ENCODE results near the gene PIGT. TPM values are rescaled to one million over a fixed set of nuclear protein-coding genes. Genes with fewer than 3 reads are reported as not detected.

The PIGT gene
- total and polyA plus RNA-seq, 2 of the 13 experiments (the other 11 are each of a cell fraction or from before 2014, with no cell fraction given): 65.9 to 74.1 TPM

DNA sequence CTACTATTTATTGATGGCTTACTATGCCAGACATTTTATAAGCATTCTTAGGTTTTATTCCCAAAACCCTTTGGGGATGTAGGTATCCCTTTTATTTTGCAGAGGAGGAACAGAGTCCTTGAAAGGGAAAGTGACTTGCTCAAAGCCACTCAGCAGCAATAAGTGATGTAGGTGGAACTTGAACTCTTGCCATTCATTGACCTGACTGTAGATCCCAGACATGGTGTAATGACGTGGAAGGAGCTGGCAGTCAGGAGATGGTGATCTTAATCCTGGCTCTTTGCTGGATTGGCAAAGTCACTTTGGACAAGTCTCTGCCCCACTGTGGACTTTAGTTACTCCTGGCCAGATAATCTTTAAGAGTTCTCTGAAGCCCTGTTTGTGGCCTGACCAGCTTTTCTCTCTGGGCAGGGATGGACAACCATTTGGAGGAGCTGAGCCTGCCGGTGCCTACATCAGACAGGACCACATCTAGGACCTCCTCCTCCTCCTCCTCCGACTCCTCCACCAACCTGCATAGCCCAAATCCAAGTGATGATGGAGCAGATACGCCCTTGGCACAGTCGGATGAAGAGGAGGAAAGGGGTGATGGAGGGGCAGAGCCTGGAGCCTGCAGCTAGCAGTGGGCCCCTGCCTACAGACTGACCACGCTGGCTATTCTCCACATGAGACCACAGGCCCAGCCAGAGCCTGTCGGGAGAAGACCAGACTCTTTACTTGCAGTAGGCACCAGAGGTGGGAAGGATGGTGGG, 6.2 kb upstream of the PIGT start:
- intact Hi-C loops (cut with micrococcal nuclease; ENCODE audit: unreplicated experiment): no loop called here

DNA sequence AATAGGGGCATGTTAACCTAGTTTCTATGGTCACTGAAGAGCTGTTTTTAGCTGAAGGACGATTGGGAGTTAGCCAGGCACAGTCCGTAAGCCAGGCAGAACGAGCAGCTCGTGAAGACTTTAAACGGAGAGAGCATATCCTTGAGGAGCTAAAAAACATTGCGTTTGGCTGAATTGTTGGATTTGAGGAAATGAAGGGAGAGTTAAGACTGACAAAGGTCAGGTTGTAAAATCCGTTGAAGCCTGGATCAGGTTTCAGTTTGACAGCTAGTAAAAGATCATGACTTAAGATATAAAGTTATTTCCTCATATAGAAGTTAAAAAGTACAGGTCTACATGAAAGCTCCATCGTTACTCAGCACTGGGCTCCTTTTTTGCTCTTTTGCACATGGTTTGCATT, 5.1 kb upstream of the PIGT start:
- H3K36me3 ChIP-seq (replicated peaks in 1 of 2; ENCODE audit: control insufficient read depth in 1 of 2, insufficient read depth in 2 of 2, low read length in 2 of 2): no peaks in the 10 kb centered on the region
- no peaks in the 10 kb centered on the region for H4K20me1 ChIP-seq (ENCODE audit: insufficient read depth, low read length)
- CTCF ChIA-PET (ENCODE audit: low intra/inter-chr PET ratio, low total read pairs): no interaction called here
- no peak for DNase-seq (ENCODE audit: low spot score)
- BruUV-seq (replicated peaks): no TSS peak
- no peaks in the 10 kb centered on the region; a peak in 2 of 5 replicates for H3K27me3 ChIP-seq (ENCODE audit: control insufficient read depth in 1 of 2, insufficient read depth in 2 of 2, low read length in 2 of 2)
- intact Hi-C loops (cut with micrococcal nuclease; ENCODE audit: unreplicated experiment) (no loop called here), in situ Hi-C loops (cut with HindIII; ENCODE audit: extremely low pct_ligation_motif_present, low pct_unique_long_range_greater_than_20kb) (no loop called here)
- no peak overlapping the region for H2AFZ ChIP-seq (ENCODE audit: low read length)
- no peak overlapping the region for H3K9ac ChIP-seq (ENCODE audit: insufficient read depth, low read depth, low read length)
- no peak for ATAC-seq
- no peak overlapping the region for H3K27ac ChIP-seq (ENCODE audit: extremely low read length, insufficient read depth, low read length)
- POLR2A ChIA-PET: interaction anchor here (1.7 kb wide), 1 partner anchor 48 kb away, joined by 6 read pairs; the partner anchor contains the start of gene SYS1
- H3K4me2 ChIP-seq (ENCODE audit: low read depth, low read length): no peak overlapping the region
- TF ChIP-seq SRF (IDR thresholded peaks at IDR 0.05; ENCODE audit: low read depth, low read length): no peak
- TF ChIP-seq ZIK1 (CRISPR knock-in tag; IDR thresholded peaks at IDR 0.05; ENCODE audit: borderline replicate concordance, low read depth): no peak
- TF ChIP-seq CBFB (CRISPR knock-in tag; IDR thresholded peaks at IDR 0.05): no peak
- no peak for TF ChIP-seq ATAD3A (CRISPR knock-in tag; IDR thresholded peaks at IDR 0.05)
- TF ChIP-seq, protein P1, sequence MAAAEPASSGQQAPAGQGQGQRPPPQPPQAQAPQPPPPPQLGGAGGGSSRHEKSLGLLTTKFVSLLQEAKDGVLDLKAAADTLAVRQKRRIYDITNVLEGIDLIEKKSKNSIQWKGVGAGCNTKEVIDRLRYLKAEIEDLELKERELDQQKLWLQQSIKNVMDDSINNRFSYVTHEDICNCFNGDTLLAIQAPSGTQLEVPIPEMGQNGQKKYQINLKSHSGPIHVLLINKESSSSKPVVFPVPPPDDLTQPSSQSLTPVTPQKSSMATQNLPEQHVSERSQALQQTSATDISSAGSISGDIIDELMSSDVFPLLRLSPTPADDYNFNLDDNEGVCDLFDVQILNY (CRISPR knock-in tag; conservative IDR thresholded peaks at IDR 0.05): no peak
- FAIRE-seq: no peak
- H3K9me3 ChIP-seq (ENCODE audit: low read length): no peaks in the 10 kb centered on the region
- no peak overlapping the region for H3K4me3 ChIP-seq (replicated peaks in 1 of 3; ENCODE audit: insufficient read depth in 1 of 3, low read depth in 2 of 3, low read length in 3 of 3)
- no peaks in the 10 kb centered on the region for H3K79me2 ChIP-seq (ENCODE audit: insufficient read depth, low read length)
- H3K4me1 ChIP-seq (ENCODE audit: insufficient read depth, low read length): peaks cover 21% of the 10 kb centered on the region
- WGBS (ENCODE audit: low lambda C conversion rate): 85% methylated on average over 8 of the region's 8 CpGs

More for the DNA sequence above, 6.2 kb upstream of the PIGT start:
- H3K4me3 ChIP-seq (replicated peaks in 1 of 3; ENCODE audit: insufficient read depth in 1 of 3, low read depth in 2 of 3, low read length in 3 of 3): no peak overlapping the region
- TF ChIP-seq HCFC1 (IDR thresholded peaks at IDR 0.05; ENCODE audit: low read depth, low read length): no peak
- TF ChIP-seq ZNF737 (CRISPR knock-in tag; IDR thresholded peaks at IDR 0.05; ENCODE audit: borderline replicate concordance): no peak
- TF ChIP-seq GABPB1 (CRISPR knock-in tag; IDR thresholded peaks at IDR 0.05): no peak
- TF ChIP-seq PAX8 (CRISPR knock-in tag; IDR thresholded peaks at IDR 0.05; ENCODE audit: borderline replicate concordance): no peak
- no peak for TF ChIP-seq CEBPB (IDR thresholded peaks at IDR 0.05; ENCODE audit: borderline replicate concordance, low read depth, low read length)
- TF ChIP-seq, protein P2, sequence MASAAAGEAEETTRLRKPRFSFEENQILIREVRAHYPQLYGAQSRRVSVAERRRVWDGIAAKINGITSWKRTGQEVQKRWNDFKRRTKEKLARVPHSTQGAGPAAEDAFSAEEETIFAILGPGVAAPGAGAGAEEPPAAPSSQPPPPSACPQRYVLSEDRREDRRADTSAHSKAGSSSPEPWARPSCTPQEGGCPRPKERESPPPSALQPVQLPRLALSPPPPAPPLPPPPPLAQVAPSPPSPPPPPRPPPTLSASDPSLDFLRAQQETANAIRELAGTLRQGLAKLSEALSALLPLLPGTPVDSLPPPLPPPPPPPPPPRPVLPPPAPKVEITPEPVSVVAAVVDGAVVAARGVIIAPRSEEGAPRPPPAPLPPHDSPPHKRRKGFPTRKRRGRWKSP (CRISPR knock-in tag; IDR thresholded peaks at IDR 0.05): no peak
- no peak for TF ChIP-seq AKAP8 (CRISPR knock-in tag; IDR thresholded peaks at IDR 0.05)
- TF ChIP-seq ZNF709 (CRISPR knock-in tag; IDR thresholded peaks at IDR 0.05): no peak
- TF ChIP-seq POLR2AphosphoS2 (IDR thresholded peaks at IDR 0.05; ENCODE audit: low read depth, low read length): no peak
- TF ChIP-seq MBD4 (IDR thresholded peaks at IDR 0.05; ENCODE audit: borderline replicate concordance, low read length): no peak
- TF ChIP-seq NFRKB (IDR thresholded peaks at IDR 0.05): no peak
- no peak overlapping the region for H3K4me2 ChIP-seq (ENCODE audit: low read depth, low read length)
- no TSS peak for BruUV-seq (replicated peaks)
- CTCF ChIA-PET (ENCODE audit: low intra/inter-chr PET ratio, low total read pairs): no interaction called here
- POLR2A ChIA-PET: no interaction called here
- ATAC-seq: no peak
- peaks cover 2 to 5% of the 10 kb centered on the region in 2 experiments; a peak in 2 of 5 replicates for H3K27me3 ChIP-seq (ENCODE audit: control insufficient read depth in 1 of 2, insufficient read depth in 2 of 2, low read length in 2 of 2)
- no peak overlapping the region for H3K9ac ChIP-seq (ENCODE audit: insufficient read depth, low read depth, low read length)
- no peak overlapping the region for H2AFZ ChIP-seq (ENCODE audit: low read length)
- no peak overlapping the region for H3K27ac ChIP-seq (ENCODE audit: extremely low read length, insufficient read depth, low read length)
- H3K36me3 ChIP-seq (replicated peaks in 1 of 2; ENCODE audit: control insufficient read depth in 1 of 2, insufficient read depth in 2 of 2, low read length in 2 of 2): no peaks in the 10 kb centered on the region
- peaks cover 22% of the 10 kb centered on the region for H3K4me1 ChIP-seq (ENCODE audit: insufficient read depth, low read length)
- H3K9me3 ChIP-seq (ENCODE audit: low read length): no peaks in the 10 kb centered on the region
- 92% methylated on average over 7 of the region's 7 CpGs for WGBS (ENCODE audit: low lambda C conversion rate)
- in situ Hi-C loops (cut with HindIII; ENCODE audit: extremely low pct_ligation_motif_present, low pct_unique_long_range_greater_than_20kb): no loop called here
- DNase-seq (ENCODE audit: low spot score): no peak
- H4K20me1 ChIP-seq (ENCODE audit: insufficient read depth, low read length): no peaks in the 10 kb centered on the region
- H3K79me2 ChIP-seq (ENCODE audit: insufficient read depth, low read length): no peaks in the 10 kb centered on the region
- no peak for FAIRE-seq

Measured in HepG2 (cell line).